GM23338 (cell line): ENCODE results near the gene UBALD2. TPM values are rescaled to one million over a fixed set of nuclear protein-coding genes. Genes with fewer than 3 reads are reported as not detected.

Source experiments
- ATAC-seq: fragments of 200-7000 bp; cut with Tn5 transposase; 3 replicates; pipeline ENCODE4 v1.9.1; 2020
- DNase-seq: peaks from one replicate; pipeline ENCODE4 v3.0.0-alpha.2; 2015; ENCODE audit warnings: low spot score
- H2AFZ ChIP-seq: fragments of 200-600 bp; sonication (generic); 2 replicates; pipeline ENCODE4 v1.8.0; 2016; ENCODE audit warnings: antibody characterized with exemption, mild to moderate bottlenecking, moderate library complexity
- H3F3A ChIP-seq: fragments of 200-600 bp; sonication (generic); replicated peaks from 2 replicates; pipeline ENCODE4 v1.8.0; 2017; ENCODE audit warnings: antibody characterized with exemption, mixed run types, low read depth
- H3K27ac ChIP-seq: fragments of 200-600 bp; sonication (generic); 2 replicates; pipeline ENCODE4 v1.6.1; 2016; ENCODE audit warnings: low read depth
- H3K27me3 ChIP-seq: fragments of 200-600 bp; sonication (generic); 2 replicates; pipeline ENCODE4 v1.8.0; 2016; ENCODE audit warnings: mild to moderate bottlenecking, mixed run types, moderate library complexity; ENCODE audit not compliant: insufficient read depth
- H3K36me3 ChIP-seq: fragments of 200-600 bp; sonication (generic); 2 replicates; pipeline ENCODE4 v1.8.0; 2016; ENCODE audit warnings: mild to moderate bottlenecking; ENCODE audit not compliant: insufficient read depth
- H3K4me1 ChIP-seq: fragments of 200-600 bp; sonication (generic); 2 replicates; pipeline ENCODE4 v1.8.0; 2016; ENCODE audit warnings: mild to moderate bottlenecking, moderate library complexity; ENCODE audit not compliant: insufficient read depth
- H3K4me2 ChIP-seq: fragments of 200-600 bp; sonication (generic); 2 replicates; pipeline ENCODE4 v1.7.1; 2017; ENCODE audit warnings: mixed run types
- H3K4me3 ChIP-seq: fragments of 200-600 bp; sonication (generic); 2 replicates; pipeline ENCODE4 v1.6.1; 2016; ENCODE audit warnings: mixed run types
- H3K79me2 ChIP-seq: fragments of 200-600 bp; sonication (generic); replicated peaks from 2 replicates; pipeline ENCODE4 v1.8.0; 2017; ENCODE audit warnings: mild to moderate bottlenecking; ENCODE audit not compliant: insufficient read depth
- H3K9me2 ChIP-seq: fragments of 200-600 bp; sonication (generic); 2 replicates; pipeline ENCODE4 v1.8.0; 2017; ENCODE audit not compliant: insufficient read depth
- H4K20me1 ChIP-seq: fragments of 200-600 bp; sonication (generic); replicated peaks from 2 replicates; pipeline ENCODE4 v1.8.0; 2017; ENCODE audit warnings: mild to moderate bottlenecking; ENCODE audit not compliant: insufficient read depth
- H3K27ac Mint-ChIP-seq: 2 replicates; pipeline ENCODE4 v1.8.0; 2020; ENCODE audit warnings: inconsistent platforms, mild to moderate bottlenecking, moderate library complexity, mixed read lengths
- H3K27me3 Mint-ChIP-seq: 3 replicates; pipeline ENCODE4 v1.8.0; 2022; ENCODE audit warnings: low read depth, mild to moderate bottlenecking, moderate library complexity, mixed read lengths, inconsistent platforms; ENCODE audit not compliant: insufficient read depth, poor library complexity
- H3K36me3 Mint-ChIP-seq: 3 replicates; pipeline ENCODE4 v1.8.0; 2021; ENCODE audit warnings: low read depth, mild to moderate bottlenecking, inconsistent platforms, moderate library complexity, mixed read lengths
- H3K4me1 Mint-ChIP-seq: 3 replicates; pipeline ENCODE4 v1.8.0; 2020; ENCODE audit warnings: mild to moderate bottlenecking, inconsistent platforms, mixed read lengths
- H3K4me3 Mint-ChIP-seq: 3 replicates; pipeline ENCODE4 v1.8.0; 2021; ENCODE audit warnings: moderate library complexity, mild to moderate bottlenecking, inconsistent platforms, mixed read lengths
- H3K9me3 Mint-ChIP-seq: 3 replicates; pipeline ENCODE4 v1.8.0; 2020; ENCODE audit warnings: moderate library complexity, mild to moderate bottlenecking, inconsistent platforms, mixed read lengths
- CREB1 ChIP-seq: fragments of 250-450 bp; sonication (Bioruptor Pico); IDR thresholded peaks from 2 replicates; pipeline ENCODE4 v1.5.0; 2020; ENCODE audit warnings: low read depth, mild to moderate bottlenecking, moderate library complexity
- EZH2 ChIP-seq: fragments of 200-600 bp; sonication (generic); IDR thresholded peaks from one replicate; pipeline ENCODE4 v1.8.0; 2017; ENCODE audit warnings: antibody characterized with exemption, mild to moderate bottlenecking, low read depth; ENCODE audit not compliant: unreplicated experiment
- EZH2phosphoT487 ChIP-seq: fragments of 200-600 bp; sonication (generic); IDR thresholded peaks from one replicate; pipeline ENCODE4 v1.8.1; 2018; ENCODE audit warnings: antibody characterized with exemption; ENCODE audit not compliant: unreplicated experiment
- POLR2AphosphoS5 ChIP-seq: IDR thresholded peaks from 2 replicates; pipeline ENCODE4 v1.6.1; 2016; ENCODE audit warnings: antibody characterized with exemption, low read depth
- ZNF114 ChIP-seq: fragments of 250-450 bp; sonication (Bioruptor Pico); IDR thresholded peaks from 2 replicates; pipeline ENCODE4 v1.5.0; 2020; ENCODE audit warnings: mild to moderate bottlenecking, moderate library complexity
- polyA plus RNA-seq: library from polyadenylated mRNA; unstranded; fragments of >200 nt; fragmentation: Nextera tagmentation; extraction: Ambion mirVana; gene quantifications from 2 replicates; pipeline ENCODE4 v1.2.1, GENCODE V29; 2016
- total RNA-seq: library from RNA; depleted of rRNA; stranded (reverse); fragments of >200 nt; shearing (Covaris generic); gene quantifications from 2 replicates; pipeline ENCODE4 v1.2.3, GENCODE V29; 2014
- TF ChIP-seq, protein P1 (sequence below), 2 experiments: fragments of 200-600 bp in 1 of 2; sonication (generic) in 1 of 2; conservative IDR thresholded peaks; 2 replicates each; pipeline versions ENCODE4 v1.5.1 to v1.6.1; 2016 to 2017; ENCODE audit warnings: antibody characterized with exemption in 2 of 2, low read depth in 2 of 2, mild to moderate bottlenecking in 2 of 2, moderate library complexity in 1 of 2
- TF ChIP-seq, protein P2 (sequence below): IDR thresholded peaks from one replicate; pipeline ENCODE4 v1.6.1; 2018; ENCODE audit warnings: antibody characterized with exemption; ENCODE audit not compliant: unreplicated experiment
- TF ChIP-seq, protein P3 (sequence below): fragments of 250-450 bp; sonication (Bioruptor Pico); IDR thresholded peaks from 2 replicates; pipeline ENCODE4 v1.5.0; 2020; ENCODE audit warnings: mild to moderate bottlenecking, moderate library complexity

The UBALD2 gene
- total and polyA plus RNA-seq, 2 experiments from 2014 or later, result 2.2 to 3.1 TPM

- no peaks in the 10 kb centered on the region for H3F3A ChIP-seq
- H3K4me3 ChIP-seq, result no peak overlapping the region
- H2AFZ ChIP-seq, result no peak overlapping the region; the same call in 1 of the 2 replicates
- Mint-ChIP-seq H3K27ac (no peak overlapping the region), H3K36me3 (no peaks in the 10 kb centered on the region), H3K4me3 (no peak overlapping the region; the same call in 2 of the 3 replicates), H3K4me1 (no peaks in the 10 kb centered on the region; the same call in 2 of the 3 replicates), H3K9me3 (no peaks in the 10 kb centered on the region), H3K27me3 (peaks cover 4% of the 10 kb centered on the region)
- peak; percentile 91 for DNase-seq
- H3K79me2 ChIP-seq, result no peaks in the 10 kb centered on the region
- TF ChIP-seq, protein P1, sequence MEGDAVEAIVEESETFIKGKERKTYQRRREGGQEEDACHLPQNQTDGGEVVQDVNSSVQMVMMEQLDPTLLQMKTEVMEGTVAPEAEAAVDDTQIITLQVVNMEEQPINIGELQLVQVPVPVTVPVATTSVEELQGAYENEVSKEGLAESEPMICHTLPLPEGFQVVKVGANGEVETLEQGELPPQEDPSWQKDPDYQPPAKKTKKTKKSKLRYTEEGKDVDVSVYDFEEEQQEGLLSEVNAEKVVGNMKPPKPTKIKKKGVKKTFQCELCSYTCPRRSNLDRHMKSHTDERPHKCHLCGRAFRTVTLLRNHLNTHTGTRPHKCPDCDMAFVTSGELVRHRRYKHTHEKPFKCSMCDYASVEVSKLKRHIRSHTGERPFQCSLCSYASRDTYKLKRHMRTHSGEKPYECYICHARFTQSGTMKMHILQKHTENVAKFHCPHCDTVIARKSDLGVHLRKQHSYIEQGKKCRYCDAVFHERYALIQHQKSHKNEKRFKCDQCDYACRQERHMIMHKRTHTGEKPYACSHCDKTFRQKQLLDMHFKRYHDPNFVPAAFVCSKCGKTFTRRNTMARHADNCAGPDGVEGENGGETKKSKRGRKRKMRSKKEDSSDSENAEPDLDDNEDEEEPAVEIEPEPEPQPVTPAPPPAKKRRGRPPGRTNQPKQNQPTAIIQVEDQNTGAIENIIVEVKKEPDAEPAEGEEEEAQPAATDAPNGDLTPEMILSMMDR (conservative IDR thresholded peaks at IDR 0.05; ENCODE audit: low read depth in 2 of 2), result peak; percentile 91 to 96
- TF ChIP-seq EZH2phosphoT487 (no peak), EZH2 (no peak)
- no peaks in the 10 kb centered on the region for H4K20me1 ChIP-seq
- peak; percentile 95 for ATAC-seq
- H3K4me2 ChIP-seq, result no peak overlapping the region
- H3K27me3 ChIP-seq, result no peaks in the 10 kb centered on the region
- H3K27ac ChIP-seq, result no peak overlapping the region
- H3K4me1 ChIP-seq, result no peaks in the 10 kb centered on the region
- no peaks in the 10 kb centered on the region for H3K36me3 ChIP-seq
- no peaks in the 10 kb centered on the region for H3K9me2 ChIP-seq
Observed at GRCh38 chr17:76278952-76279741, 14.0 kb downstream of the UBALD2 start.

DNA sequence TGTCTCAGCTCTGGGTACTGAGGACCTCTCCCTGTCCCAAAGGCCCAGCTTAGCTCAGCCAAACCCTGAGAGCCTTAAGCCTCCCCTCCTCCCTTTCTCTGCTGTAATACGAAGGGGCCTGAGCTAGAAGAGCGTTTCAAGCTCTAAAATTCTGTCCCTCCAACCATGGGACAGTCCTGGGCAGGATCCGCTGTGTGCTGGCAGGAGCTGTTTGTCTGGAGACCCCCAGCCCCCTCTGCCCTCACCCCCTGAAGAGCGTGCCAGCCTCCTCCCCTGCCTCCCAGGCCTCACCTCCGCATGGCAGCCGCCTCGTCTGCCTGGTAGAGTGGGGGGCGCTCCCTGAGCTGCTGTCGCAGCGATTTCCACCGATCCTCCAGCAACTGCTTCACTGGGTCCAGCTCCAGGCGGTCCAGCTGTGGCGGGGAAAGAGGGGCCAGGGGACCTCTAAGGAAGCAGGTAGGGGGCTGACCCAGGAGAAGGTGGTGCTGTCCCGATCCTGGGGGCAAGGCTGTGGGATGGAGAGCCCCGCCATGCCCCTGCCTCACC is 14.7 kb downstream of the UBALD2 start:
- no peaks in the 10 kb centered on the region for H3K9me3 Mint-ChIP-seq
- H3K27ac Mint-ChIP-seq, result no peak overlapping the region
- Histone ChIP-seq H3K79me2 (no peaks in the 10 kb centered on the region), H3K4me2 (no peak overlapping the region), H3K9me2 (no peaks in the 10 kb centered on the region), H3K36me3 (no peaks in the 10 kb centered on the region), H2AFZ (no peak overlapping the region), H3K27ac (no peak overlapping the region), H3F3A (no peaks in the 10 kb centered on the region), H3K4me1 (no peaks in the 10 kb centered on the region), H4K20me1 (no peaks in the 10 kb centered on the region), H3K27me3 (no peaks in the 10 kb centered on the region), H3K4me3 (no peak overlapping the region)
- H3K36me3 Mint-ChIP-seq, result no peaks in the 10 kb centered on the region
- peaks cover 4% of the 10 kb centered on the region for H3K27me3 Mint-ChIP-seq
- no peak overlapping the region; the same call in 2 of the 3 replicates for H3K4me3 Mint-ChIP-seq
- H3K4me1 Mint-ChIP-seq, result no peaks in the 10 kb centered on the region; the same call in 2 of the 3 replicates
- DNase-seq, result no peak
- TF ChIP-seq EZH2 (no peak), ZNF114 (CRISPR knock-in tag) (no peak), POLR2AphosphoS5 (no peak), CREB1 (CRISPR knock-in tag) (no peak)
- TF ChIP-seq, protein P2, sequence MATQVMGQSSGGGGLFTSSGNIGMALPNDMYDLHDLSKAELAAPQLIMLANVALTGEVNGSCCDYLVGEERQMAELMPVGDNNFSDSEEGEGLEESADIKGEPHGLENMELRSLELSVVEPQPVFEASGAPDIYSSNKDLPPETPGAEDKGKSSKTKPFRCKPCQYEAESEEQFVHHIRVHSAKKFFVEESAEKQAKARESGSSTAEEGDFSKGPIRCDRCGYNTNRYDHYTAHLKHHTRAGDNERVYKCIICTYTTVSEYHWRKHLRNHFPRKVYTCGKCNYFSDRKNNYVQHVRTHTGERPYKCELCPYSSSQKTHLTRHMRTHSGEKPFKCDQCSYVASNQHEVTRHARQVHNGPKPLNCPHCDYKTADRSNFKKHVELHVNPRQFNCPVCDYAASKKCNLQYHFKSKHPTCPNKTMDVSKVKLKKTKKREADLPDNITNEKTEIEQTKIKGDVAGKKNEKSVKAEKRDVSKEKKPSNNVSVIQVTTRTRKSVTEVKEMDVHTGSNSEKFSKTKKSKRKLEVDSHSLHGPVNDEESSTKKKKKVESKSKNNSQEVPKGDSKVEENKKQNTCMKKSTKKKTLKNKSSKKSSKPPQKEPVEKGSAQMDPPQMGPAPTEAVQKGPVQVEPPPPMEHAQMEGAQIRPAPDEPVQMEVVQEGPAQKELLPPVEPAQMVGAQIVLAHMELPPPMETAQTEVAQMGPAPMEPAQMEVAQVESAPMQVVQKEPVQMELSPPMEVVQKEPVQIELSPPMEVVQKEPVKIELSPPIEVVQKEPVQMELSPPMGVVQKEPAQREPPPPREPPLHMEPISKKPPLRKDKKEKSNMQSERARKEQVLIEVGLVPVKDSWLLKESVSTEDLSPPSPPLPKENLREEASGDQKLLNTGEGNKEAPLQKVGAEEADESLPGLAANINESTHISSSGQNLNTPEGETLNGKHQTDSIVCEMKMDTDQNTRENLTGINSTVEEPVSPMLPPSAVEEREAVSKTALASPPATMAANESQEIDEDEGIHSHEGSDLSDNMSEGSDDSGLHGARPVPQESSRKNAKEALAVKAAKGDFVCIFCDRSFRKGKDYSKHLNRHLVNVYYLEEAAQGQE, result no peak
- TF ChIP-seq, protein P3, sequence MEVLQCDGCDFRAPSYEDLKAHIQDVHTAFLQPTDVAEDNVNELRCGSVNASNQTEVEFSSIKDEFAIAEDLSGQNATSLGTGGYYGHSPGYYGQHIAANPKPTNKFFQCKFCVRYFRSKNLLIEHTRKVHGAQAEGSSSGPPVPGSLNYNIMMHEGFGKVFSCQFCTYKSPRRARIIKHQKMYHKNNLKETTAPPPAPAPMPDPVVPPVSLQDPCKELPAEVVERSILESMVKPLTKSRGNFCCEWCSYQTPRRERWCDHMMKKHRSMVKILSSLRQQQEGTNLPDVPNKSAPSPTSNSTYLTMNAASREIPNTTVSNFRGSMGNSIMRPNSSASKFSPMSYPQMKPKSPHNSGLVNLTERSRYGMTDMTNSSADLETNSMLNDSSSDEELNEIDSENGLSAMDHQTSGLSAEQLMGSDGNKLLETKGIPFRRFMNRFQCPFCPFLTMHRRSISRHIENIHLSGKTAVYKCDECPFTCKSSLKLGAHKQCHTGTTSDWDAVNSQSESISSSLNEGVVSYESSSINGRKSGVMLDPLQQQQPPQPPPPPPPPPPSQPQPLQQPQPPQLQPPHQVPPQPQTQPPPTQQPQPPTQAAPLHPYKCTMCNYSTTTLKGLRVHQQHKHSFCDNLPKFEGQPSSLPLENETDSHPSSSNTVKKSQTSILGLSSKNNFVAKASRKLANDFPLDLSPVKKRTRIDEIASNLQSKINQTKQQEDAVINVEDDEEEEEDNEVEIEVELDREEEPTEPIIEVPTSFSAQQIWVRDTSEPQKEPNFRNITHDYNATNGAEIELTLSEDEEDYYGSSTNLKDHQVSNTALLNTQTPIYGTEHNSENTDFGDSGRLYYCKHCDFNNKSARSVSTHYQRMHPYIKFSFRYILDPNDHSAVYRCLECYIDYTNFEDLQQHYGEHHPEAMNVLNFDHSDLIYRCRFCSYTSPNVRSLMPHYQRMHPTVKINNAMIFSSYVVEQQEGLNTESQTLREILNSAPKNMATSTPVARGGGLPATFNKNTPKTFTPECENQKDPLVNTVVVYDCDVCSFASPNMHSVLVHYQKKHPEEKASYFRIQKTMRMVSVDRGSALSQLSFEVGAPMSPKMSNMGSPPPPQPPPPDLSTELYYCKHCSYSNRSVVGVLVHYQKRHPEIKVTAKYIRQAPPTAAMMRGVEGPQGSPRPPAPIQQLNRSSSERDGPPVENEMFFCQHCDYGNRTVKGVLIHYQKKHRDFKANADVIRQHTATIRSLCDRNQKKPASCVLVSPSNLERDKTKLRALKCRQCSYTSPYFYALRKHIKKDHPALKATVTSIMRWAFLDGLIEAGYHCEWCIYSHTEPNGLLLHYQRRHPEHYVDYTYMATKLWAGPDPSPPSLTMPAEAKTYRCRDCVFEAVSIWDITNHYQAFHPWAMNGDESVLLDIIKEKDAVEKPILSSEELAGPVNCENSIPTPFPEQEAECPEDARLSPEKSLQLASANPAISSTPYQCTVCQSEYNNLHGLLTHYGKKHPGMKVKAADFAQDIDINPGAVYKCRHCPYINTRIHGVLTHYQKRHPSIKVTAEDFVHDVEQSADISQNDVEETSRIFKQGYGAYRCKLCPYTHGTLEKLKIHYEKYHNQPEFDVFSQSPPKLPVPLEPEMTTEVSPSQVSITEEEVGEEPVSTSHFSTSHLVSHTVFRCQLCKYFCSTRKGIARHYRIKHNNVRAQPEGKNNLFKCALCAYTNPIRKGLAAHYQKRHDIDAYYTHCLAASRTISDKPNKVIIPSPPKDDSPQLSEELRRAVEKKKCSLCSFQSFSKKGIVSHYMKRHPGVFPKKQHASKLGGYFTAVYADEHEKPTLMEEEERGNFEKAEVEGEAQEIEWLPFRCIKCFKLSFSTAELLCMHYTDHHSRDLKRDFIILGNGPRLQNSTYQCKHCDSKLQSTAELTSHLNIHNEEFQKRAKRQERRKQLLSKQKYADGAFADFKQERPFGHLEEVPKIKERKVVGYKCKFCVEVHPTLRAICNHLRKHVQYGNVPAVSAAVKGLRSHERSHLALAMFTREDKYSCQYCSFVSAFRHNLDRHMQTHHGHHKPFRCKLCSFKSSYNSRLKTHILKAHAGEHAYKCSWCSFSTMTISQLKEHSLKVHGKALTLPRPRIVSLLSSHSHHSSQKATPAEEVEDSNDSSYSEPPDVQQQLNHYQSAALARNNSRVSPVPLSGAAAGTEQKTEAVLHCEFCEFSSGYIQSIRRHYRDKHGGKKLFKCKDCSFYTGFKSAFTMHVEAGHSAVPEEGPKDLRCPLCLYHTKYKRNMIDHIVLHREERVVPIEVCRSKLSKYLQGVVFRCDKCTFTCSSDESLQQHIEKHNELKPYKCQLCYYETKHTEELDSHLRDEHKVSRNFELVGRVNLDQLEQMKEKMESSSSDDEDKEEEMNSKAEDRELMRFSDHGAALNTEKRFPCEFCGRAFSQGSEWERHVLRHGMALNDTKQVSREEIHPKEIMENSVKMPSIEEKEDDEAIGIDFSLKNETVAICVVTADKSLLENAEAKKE (CRISPR knock-in tag), result no peak
- ATAC-seq, result no peak
